CMK (cell line): ENCODE measurements around the gene TSEN54.

Experiments used
- DNase-seq: peaks from one replicate; pipeline ENCODE4 v3.0.0-alpha.2; 2010; ENCODE audit warnings: low read depth

The TSEN54 gene

GRCh38 chr17:75544250-75544649 lies 27.9 kb downstream of the TSEN54 start:
- no peak for DNase-seq

- no peak for DNase-seq
Measured at GRCh38 chr17:75546181-75546580, 29.9 kb downstream of the TSEN54 start.

GRCh38 chr17:75547091-75547490 lies 30.8 kb downstream of the TSEN54 start:
- no peak for DNase-seq

GRCh38 chr17:75548813-75549212 lies 32.5 kb downstream of the TSEN54 start:
- DNase-seq, result no peak

- DNase-seq, result no peak
Measured at GRCh38 chr17:75549246-75550138, 33.2 kb downstream of the TSEN54 start.

- DNase-seq, result no peak
Measured at GRCh38 chr17:75550139-75550465, 33.8 kb downstream of the TSEN54 start.

GRCh38 chr17:75551266-75551665 lies 34.9 kb downstream of the TSEN54 start:
- DNase-seq, result no peak

GRCh38 chr17:75552425-75553294 lies 36.3 kb downstream of the TSEN54 start:
- no peak for DNase-seq

GRCh38 chr17:75553295-75554110 lies 37.2 kb downstream of the TSEN54 start:
- no peak for DNase-seq

- no peak for DNase-seq
Measured at GRCh38 chr17:75555679-75556153, 39.4 kb downstream of the TSEN54 start.

- DNase-seq, result no peak
Measured at GRCh38 chr17:75557075-75557851, 40.9 kb downstream of the TSEN54 start.

GRCh38 chr17:75557852-75558665 lies 41.7 kb downstream of the TSEN54 start:
- no peak for DNase-seq

GRCh38 chr17:75558666-75559530 lies 42.6 kb downstream of the TSEN54 start:
- no peak for DNase-seq

- no peak for DNase-seq
Measured at GRCh38 chr17:75559958-75560533, 43.7 kb downstream of the TSEN54 start.

GRCh38 chr17:75561927-75562603 lies 45.7 kb downstream of the TSEN54 start:
- no peak for DNase-seq

GRCh38 chr17:75563063-75563758 lies 46.9 kb downstream of the TSEN54 start:
- DNase-seq, result no peak

GRCh38 chr17:75564195-75564594 lies 47.9 kb downstream of the TSEN54 start:
- no peak for DNase-seq

GRCh38 chr17:75565066-75565465 lies 48.7 kb downstream of the TSEN54 start:
- DNase-seq, result no peak
